CD14-positive monocyte (primary cell): ENCODE results near the gene XIRP1. TPM values are rescaled to one million over a fixed set of nuclear protein-coding genes. Genes with fewer than 3 reads are reported as not detected.
A peak's percentile ranks its signal among the peaks of the same experiment; 100 is the strongest.

ENCODE experiments used
- DNase-seq, 3 donors: peaks; one replicate each; pipeline ENCODE4 v3.0.0-alpha.2; 2011 to 2022
- H2AFZ ChIP-seq: 2 replicates; pipeline ENCODE4 v1.6.0; 2012; ENCODE audit warnings: mild to moderate bottlenecking, low read depth, low read length, inconsistent platforms; ENCODE audit not compliant: insufficient read depth, poor library complexity, severe bottlenecking
- H3K27ac ChIP-seq, 2 donors: 1 replicate in 1 of 2; 2 replicates in 1 of 2; pipeline ENCODE4 v1.5.1; 2012 to 2013; ENCODE audit warnings: low read length in 2 of 2, control low read depth in 1 of 2, inconsistent platforms in 1 of 2, low read depth in 1 of 2, mild to moderate bottlenecking in 1 of 2
- H3K27me3 ChIP-seq, 2 donors: one replicate each; pipeline versions ENCODE4 v1.6.0 to v1.6.1; 2011 to 2013; ENCODE audit warnings: low read length in 2 of 2; ENCODE audit not compliant: control insufficient read depth in 2 of 2, insufficient read depth in 2 of 2
- H3K36me3 ChIP-seq, 2 donors: replicated peaks in 1 of 2; 1 replicate in 1 of 2; 2 replicates in 1 of 2; pipeline versions ENCODE4 v1.5.1 to v1.6.1; 2012 to 2013; ENCODE audit warnings: low read length in 2 of 2, control low read depth in 1 of 2, inconsistent platforms in 1 of 2, mild to moderate bottlenecking in 1 of 2; ENCODE audit not compliant: insufficient read depth in 2 of 2, control insufficient read depth in 1 of 2
- H3K4me1 ChIP-seq, 2 donors: 1 replicate in 1 of 2; 2 replicates in 1 of 2; pipeline versions ENCODE4 v1.5.1 to v1.6.1; 2012 to 2013; ENCODE audit warnings: low read length in 2 of 2, control low read depth in 1 of 2, inconsistent platforms in 1 of 2, mild to moderate bottlenecking in 1 of 2, moderate library complexity in 1 of 2; ENCODE audit not compliant: insufficient read depth in 2 of 2, control insufficient read depth in 1 of 2
- H3K4me2 ChIP-seq: replicated peaks from 2 replicates; pipeline ENCODE3; 2012; ENCODE audit warnings: low read length, moderate library complexity, mild to moderate bottlenecking; ENCODE audit not compliant: poor library complexity, severe bottlenecking; ENCODE audit errors: extremely low read depth
- H3K4me3 ChIP-seq, 3 experiments: fragments of 200-600 bp in 1 of 3; sonication (generic) in 1 of 3; replicated peaks in 1 of 3; 1 replicate in 2 of 3; 2 replicates in 1 of 3; pipeline ENCODE4 v1.5.1; 2011 to 2013; ENCODE audit warnings: low read length in 3 of 3, mild to moderate bottlenecking in 3 of 3, control low read depth in 2 of 3, low read depth in 2 of 3, inconsistent platforms in 1 of 3, moderate library complexity in 1 of 3
- H3K79me2 ChIP-seq: 2 replicates; pipeline ENCODE4 v1.6.0; 2012; ENCODE audit warnings: mild to moderate bottlenecking, control low read depth, inconsistent platforms, low read length, moderate library complexity; ENCODE audit not compliant: insufficient read depth
- H3K9ac ChIP-seq: 2 replicates; pipeline ENCODE4 v1.6.0; 2017; ENCODE audit warnings: low read length, mild to moderate bottlenecking; ENCODE audit not compliant: insufficient read depth, poor library complexity, severe bottlenecking
- H3K9me3 ChIP-seq, 2 donors: replicated peaks in 1 of 2; 1 replicate in 1 of 2; 2 replicates in 1 of 2; pipeline versions ENCODE4 v1.5.1 to v1.6.1; 2012 to 2013; ENCODE audit warnings: low read length in 2 of 2, control low read depth in 1 of 2; ENCODE audit not compliant: control insufficient read depth in 1 of 2, insufficient read depth in 1 of 2
- H4K20me1 ChIP-seq: 2 replicates; pipeline ENCODE4 v1.6.0; 2012; ENCODE audit warnings: mild to moderate bottlenecking, low read length, control low read depth, moderate library complexity; ENCODE audit not compliant: insufficient read depth
- H3K27ac Mint-ChIP-seq, 7 donors: one replicate each; pipeline ENCODE4 v1.8.0; 2020; ENCODE audit warnings: mild to moderate bottlenecking in 7 of 7, mixed read lengths in 7 of 7, moderate library complexity in 6 of 7, inconsistent platforms in 2 of 7
- H3K27me3 Mint-ChIP-seq, 3 donors: one replicate each; pipeline ENCODE4 v1.8.0; 2021 to 2022; ENCODE audit warnings: low read depth in 3 of 3, mild to moderate bottlenecking in 3 of 3, mixed read lengths in 3 of 3, moderate library complexity in 3 of 3, inconsistent platforms in 1 of 3
- H3K36me3 Mint-ChIP-seq, 2 donors: one replicate each; pipeline ENCODE4 v1.8.0; 2020; ENCODE audit warnings: mixed read lengths in 2 of 2, inconsistent platforms in 1 of 2, mild to moderate bottlenecking in 1 of 2
- H3K4me1 Mint-ChIP-seq: one replicate; pipeline ENCODE4 v1.8.0; 2020; ENCODE audit warnings: mild to moderate bottlenecking, mixed read lengths
- H3K4me3 Mint-ChIP-seq, 2 donors: one replicate each; pipeline ENCODE4 v1.8.0; 2020; ENCODE audit warnings: mild to moderate bottlenecking in 2 of 2, mixed read lengths in 2 of 2, moderate library complexity in 1 of 2
- H3K9me3 Mint-ChIP-seq, 7 donors: one replicate each; pipeline ENCODE4 v1.8.0; 2020 to 2022; ENCODE audit warnings: mixed read lengths in 7 of 7, mild to moderate bottlenecking in 6 of 7, moderate library complexity in 6 of 7, inconsistent platforms in 2 of 7
- CTCF ChIP-seq: fragments of 200-600 bp; IDR thresholded peaks from one replicate; pipeline ENCODE4 v1.8.0; 2022; ENCODE audit warnings: antibody characterized with exemption, mild to moderate bottlenecking
- WGBS: methylation state at CpG from one replicate; pipeline ENCODE4 v1.1.5; 2013; ENCODE audit warnings: missing lambda C conversion rate; ENCODE audit not compliant: insufficient coverage; 5-methylcytosine and 5-hydroxymethylcytosine counted together
- intact Hi-C, 2 donors: fragments of 100-400 bp; cut with micrococcal nuclease; formaldehyde crosslinking; loops; one replicate each; pipeline versions ENCODE4 v1.15.0 to v1.15.1; 2023
- polyA plus RNA-seq, 3 donors: library from polyadenylated mRNA; depleted of rRNA in 1 of 3; unstranded in 2 of 3; stranded (reverse) in 1 of 3; fragments of 300-500 nt in 2 of 3; fragments of >200 nt in 1 of 3; fragmentation: Illumina TruSeq in 2 of 3; gene quantifications; 1 replicate in 2 of 3; 2 replicates in 1 of 3; pipeline ENCODE4 v1.2.3, GENCODE V29; 2012 to 2021

The XIRP1 gene
- polyA plus RNA-seq, 3 donors = not detected

GRCh38 chr3:39196671-39197356 is 4.4 kb upstream of the XIRP1 start:
- Histone ChIP-seq H3K27ac (no peak overlapping the region), H3K4me3 (no peak overlapping the region), H4K20me1 (no peaks in the 10 kb centered on the region), H3K4me2 (no peak overlapping the region), H3K4me1 (no peaks in the 10 kb centered on the region), H3K9ac (no peak overlapping the region), H2AFZ (no peak overlapping the region), H3K36me3 (no peaks in the 10 kb centered on the region), H3K9me3 (no peaks in the 10 kb centered on the region), H3K79me2 (no peaks in the 10 kb centered on the region), H3K27me3 (no peaks in the 10 kb centered on the region)
- Mint-ChIP-seq H3K27me3 (peaks cover 1 to 9% (median 6%) of the 10 kb centered on the region in 3 donors), H3K4me1 (peaks cover 2% of the 10 kb centered on the region), H3K4me3 (no peak overlapping the region), H3K27ac (no peak overlapping the region), H3K36me3 (no peaks in the 10 kb centered on the region), H3K9me3 (peaks cover 0 to 3% (median 0%) of the 10 kb centered on the region in 7 donors)
- intact Hi-C loops = no loop called here
- 64% methylated on average over 5 of the region's 6 CpGs for WGBS
- no peak for TF ChIP-seq CTCF
- DNase-seq = no peak

- Histone ChIP-seq H2AFZ (no peak overlapping the region), H3K27me3 (no peaks in the 10 kb centered on the region), H3K4me3 (no peak overlapping the region), H3K27ac (no peak overlapping the region), H3K36me3 (no peaks in the 10 kb centered on the region), H3K4me2 (no peak overlapping the region), H4K20me1 (no peaks in the 10 kb centered on the region), H3K79me2 (no peaks in the 10 kb centered on the region), H3K9ac (no peak overlapping the region), H3K4me1 (no peaks in the 10 kb centered on the region), H3K9me3 (no peaks in the 10 kb centered on the region)
- 96% methylated on average over 3 of the region's 3 CpGs for WGBS
- Mint-ChIP-seq H3K27ac (no peak overlapping the region), H3K36me3 (no peaks in the 10 kb centered on the region), H3K9me3 (peaks cover 0 to 3% (median 0%) of the 10 kb centered on the region in 7 donors), H3K4me3 (peak overlapping the region in 1 of 2 donors; percentile 44), H3K27me3 (peaks cover 1 to 9% (median 6%) of the 10 kb centered on the region in 3 donors), H3K4me1 (peaks cover 2% of the 10 kb centered on the region)
- intact Hi-C loops = no loop called here
- no peak for TF ChIP-seq CTCF
- no peak for DNase-seq
These were observed 3.6 kb upstream of the XIRP1 start for GRCh38 chr3:39196034-39196433.
